Gastrocnemius medialis (tissue), 4 donors: ENCODE data around the gene NR4A1. TPM values are rescaled to one million over a fixed set of nuclear protein-coding genes. Genes with fewer than 3 reads are reported as not detected.

Source experiments
- ATAC-seq, 2 donors: fragments of 150-250 bp; one replicate each; pipeline ENCODE4 v1.9.1; 2016
- DNase-seq, 2 donors: peaks; one replicate each; pipeline ENCODE4 v3.0.0-alpha.2; 2019
- H3K27ac ChIP-seq, 4 donors: fragments of 200-600 bp; sonication (generic); 1 replicate in 1 of 4; 2 replicates in 3 of 4; pipeline ENCODE4 v1.5.1; 2016 to 2018; ENCODE audit warnings: mild to moderate bottlenecking in 2 of 4, moderate library complexity in 1 of 4
- H3K27me3 ChIP-seq, 3 donors: fragments of 200-600 bp; sonication (generic) in 2 of 3; 1 replicate in 1 of 3; 2 replicates in 2 of 3; pipeline versions ENCODE4 v1.5.1 to v1.6.0; 2016 to 2019; ENCODE audit warnings: mild to moderate bottlenecking in 1 of 3, moderate library complexity in 1 of 3
- H3K36me3 ChIP-seq, 2 donors: fragments of 200-600 bp; sonication (generic) in 1 of 2; one replicate each; pipeline ENCODE4 v1.5.1; 2017 to 2018
- H3K4me1 ChIP-seq, 2 donors: fragments of 200-600 bp; sonication (generic) in 1 of 2; one replicate each; pipeline ENCODE4 v1.5.1; 2016 to 2017; ENCODE audit warnings: mild to moderate bottlenecking in 2 of 2
- H3K4me3 ChIP-seq, 4 donors: fragments of 200-600 bp; sonication (generic) in 3 of 4; 1 replicate in 1 of 4; 2 replicates in 3 of 4; pipeline ENCODE4 v1.5.1; 2016 to 2019; ENCODE audit warnings: mild to moderate bottlenecking in 2 of 4
- H3K9me3 ChIP-seq, 3 donors: fragments of 200-600 bp; sonication (generic) in 2 of 3; 1 replicate in 1 of 3; 2 replicates in 2 of 3; pipeline ENCODE4 v1.5.1; 2016 to 2019
- POLR2A ChIP-seq, 2 donors: fragments of 450-650 bp; IDR thresholded peaks; one replicate each; pipeline ENCODE4 v1.6.1; 2017; ENCODE audit warnings: antibody characterized with exemption in 2 of 2, mild to moderate bottlenecking in 2 of 2, moderate library complexity in 2 of 2
- in situ Hi-C, 4 donors: fragments of 200-750 bp; cut with MboI; loops; one replicate each; pipeline versions ENCODE4 v1.15.0 to v1.8.0; 2017; ENCODE audit warnings: low sequenced_read_pairs in 4 of 4
- intact Hi-C: fragments of 100-400 bp; cut with DNase I; formaldehyde crosslinking; loops from one replicate; pipeline ENCODE4 v1.15.1; 2023; ENCODE audit warnings: low total_unique reads
- total RNA-seq, 4 donors: library from RNA; depleted of rRNA; stranded (reverse); fragments of >200 nt; gene quantifications; one replicate each; pipeline versions ENCODE4 v1.1.0 to v1.2.3, GENCODE V29; 2016
- TF ChIP-seq, protein P1 (sequence below), 5 experiments: fragments of 450-650 bp in 3 of 5; fragments of 200-600 bp in 2 of 5; sonication (generic) in 2 of 5; IDR thresholded peaks in 4 of 5; conservative IDR thresholded peaks in 1 of 5; 1 replicate in 4 of 5; 2 replicates in 1 of 5; pipeline ENCODE4 v1.5.1; 2016 to 2019; ENCODE audit warnings: antibody characterized with exemption in 5 of 5, mild to moderate bottlenecking in 3 of 5, moderate library complexity in 3 of 5

NR4A1 gene
- total RNA-seq, 4 donors from 2014 or later, result 36.3 to 248 (median 90.1) TPM

DNA sequence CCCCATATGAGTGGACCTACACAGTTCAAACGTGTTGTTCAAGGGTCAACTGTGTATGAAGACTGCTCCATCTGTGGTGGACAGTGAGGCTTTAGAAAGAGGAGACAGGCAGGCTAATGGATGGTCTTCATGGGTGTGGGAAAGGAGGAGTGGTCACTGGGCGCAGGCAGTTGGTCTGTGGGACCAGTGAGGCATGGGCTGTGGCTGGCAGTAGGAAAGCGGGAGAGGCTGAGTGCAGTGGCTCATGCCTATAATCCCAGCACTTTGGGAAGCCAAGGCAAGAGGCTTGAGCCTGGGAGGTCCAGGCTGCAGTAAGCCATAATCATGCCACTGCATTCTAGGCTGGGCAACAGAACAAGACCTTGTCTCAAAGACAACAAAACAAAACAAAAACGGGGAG, 2.0 kb upstream of the NR4A1 start:
- no peaks in the 10 kb centered on the region for H3K9me3 ChIP-seq
- DNase-seq, result no peak
- H3K4me1 ChIP-seq, result peaks cover 52 to 54% of the 10 kb centered on the region in 2 donors
- peaks cover 0 to 2% of the 10 kb centered on the region in 2 donors for H3K36me3 ChIP-seq
- H3K27me3 ChIP-seq, result no peaks in the 10 kb centered on the region
- peak overlapping the region; percentile 90 to 98 (median 94) for H3K27ac ChIP-seq
- in situ Hi-C loops, result no loop called here
- no peak for ATAC-seq
- H3K4me3 ChIP-seq, result peak overlapping the region in 2 of 4 donors; percentile 66 to 81
- intact Hi-C loops, result no loop called here
- TF ChIP-seq, protein P1, sequence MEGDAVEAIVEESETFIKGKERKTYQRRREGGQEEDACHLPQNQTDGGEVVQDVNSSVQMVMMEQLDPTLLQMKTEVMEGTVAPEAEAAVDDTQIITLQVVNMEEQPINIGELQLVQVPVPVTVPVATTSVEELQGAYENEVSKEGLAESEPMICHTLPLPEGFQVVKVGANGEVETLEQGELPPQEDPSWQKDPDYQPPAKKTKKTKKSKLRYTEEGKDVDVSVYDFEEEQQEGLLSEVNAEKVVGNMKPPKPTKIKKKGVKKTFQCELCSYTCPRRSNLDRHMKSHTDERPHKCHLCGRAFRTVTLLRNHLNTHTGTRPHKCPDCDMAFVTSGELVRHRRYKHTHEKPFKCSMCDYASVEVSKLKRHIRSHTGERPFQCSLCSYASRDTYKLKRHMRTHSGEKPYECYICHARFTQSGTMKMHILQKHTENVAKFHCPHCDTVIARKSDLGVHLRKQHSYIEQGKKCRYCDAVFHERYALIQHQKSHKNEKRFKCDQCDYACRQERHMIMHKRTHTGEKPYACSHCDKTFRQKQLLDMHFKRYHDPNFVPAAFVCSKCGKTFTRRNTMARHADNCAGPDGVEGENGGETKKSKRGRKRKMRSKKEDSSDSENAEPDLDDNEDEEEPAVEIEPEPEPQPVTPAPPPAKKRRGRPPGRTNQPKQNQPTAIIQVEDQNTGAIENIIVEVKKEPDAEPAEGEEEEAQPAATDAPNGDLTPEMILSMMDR (IDR thresholded peaks at IDR 0.05 in 4 of 5, conservative IDR thresholded peaks at IDR 0.05 in 1 of 5), result no peak
- TF ChIP-seq POLR2A (IDR thresholded peaks at IDR 0.05), result no peak

GRCh38 chr12:52049688-52050087, 1.6 kb upstream of the NR4A1 start:
- H3K4me1 ChIP-seq, result peaks cover 52 to 54% of the 10 kb centered on the region in 2 donors
- TF ChIP-seq, protein P1 (IDR thresholded peaks at IDR 0.05 in 4 of 5, conservative IDR thresholded peaks at IDR 0.05 in 1 of 5), result no peak
- no peak for TF ChIP-seq POLR2A (IDR thresholded peaks at IDR 0.05)
- intact Hi-C loops (no loop called here), in situ Hi-C loops (no loop called here)
- H3K27ac ChIP-seq, result peak overlapping the region; percentile 90 to 98 (median 94)
- DNase-seq (no peak), ATAC-seq (no peak)
- peak overlapping the region in 3 of 4 donors; percentile 66 to 81 (median 69) for H3K4me3 ChIP-seq
- H3K36me3 ChIP-seq, result peaks cover 0 to 6% of the 10 kb centered on the region in 2 donors
- no peaks in the 10 kb centered on the region for H3K27me3 ChIP-seq
- H3K9me3 ChIP-seq, result no peaks in the 10 kb centered on the region

- intact Hi-C loops (no loop called here), in situ Hi-C loops (no loop called here)
- no peak for TF ChIP-seq POLR2A (IDR thresholded peaks at IDR 0.05)
- TF ChIP-seq, protein P1 (IDR thresholded peaks at IDR 0.05 in 4 of 5, conservative IDR thresholded peaks at IDR 0.05 in 1 of 5), result peak in 1 of 5 experiments; percentile 7
- Histone ChIP-seq H3K27me3 (no peaks in the 10 kb centered on the region), H3K4me3 (peak overlapping the region; percentile 50 to 81 (median 68)), H3K36me3 (peaks cover 0 to 12% of the 10 kb centered on the region in 2 donors), H3K4me1 (peaks cover 48 to 53% of the 10 kb centered on the region in 2 donors), H3K9me3 (no peaks in the 10 kb centered on the region), H3K27ac (peak overlapping the region; percentile 90 to 98 (median 94))
- DNase-seq, result no peak
- ATAC-seq, result peak; percentile 21 to 30
Observed at GRCh38 chr12:52050116-52050757, 1.0 kb upstream of the NR4A1 start.

GRCh38 chr12:52052468-52053186, 1.4 kb downstream of the NR4A1 start:
- H3K4me1 ChIP-seq, result peaks cover 25 to 32% of the 10 kb centered on the region in 2 donors
- in situ Hi-C loops, result no loop called here

More at GRCh38 chr12:52052468-52053186, 1.4 kb downstream of the NR4A1 start:
- Histone ChIP-seq H3K36me3 (peaks cover 0 to 35% of the 10 kb centered on the region in 2 donors), H3K4me3 (peak overlapping the region; percentile 50 to 81 (median 68)), H3K9me3 (no peaks in the 10 kb centered on the region), H3K27me3 (no peaks in the 10 kb centered on the region), H3K27ac (peak overlapping the region; percentile 90 to 98 (median 94))
- intact Hi-C loops, result no loop called here
- no peak for DNase-seq
- ATAC-seq, result no peak
- TF ChIP-seq POLR2A (IDR thresholded peaks at IDR 0.05), result peak in 1 of 2 donors; percentile 4
- TF ChIP-seq, protein P1 (IDR thresholded peaks at IDR 0.05 in 4 of 5, conservative IDR thresholded peaks at IDR 0.05 in 1 of 5), result no peak
